SIG-M5 (cell line): ENCODE measurements around the gene NRAP.

Source experiments
- DNase-seq: peaks from one replicate; lab custom pipeline; 2025; lab: John Stamatoyannopoulos, UW

The NRAP gene, protein sequence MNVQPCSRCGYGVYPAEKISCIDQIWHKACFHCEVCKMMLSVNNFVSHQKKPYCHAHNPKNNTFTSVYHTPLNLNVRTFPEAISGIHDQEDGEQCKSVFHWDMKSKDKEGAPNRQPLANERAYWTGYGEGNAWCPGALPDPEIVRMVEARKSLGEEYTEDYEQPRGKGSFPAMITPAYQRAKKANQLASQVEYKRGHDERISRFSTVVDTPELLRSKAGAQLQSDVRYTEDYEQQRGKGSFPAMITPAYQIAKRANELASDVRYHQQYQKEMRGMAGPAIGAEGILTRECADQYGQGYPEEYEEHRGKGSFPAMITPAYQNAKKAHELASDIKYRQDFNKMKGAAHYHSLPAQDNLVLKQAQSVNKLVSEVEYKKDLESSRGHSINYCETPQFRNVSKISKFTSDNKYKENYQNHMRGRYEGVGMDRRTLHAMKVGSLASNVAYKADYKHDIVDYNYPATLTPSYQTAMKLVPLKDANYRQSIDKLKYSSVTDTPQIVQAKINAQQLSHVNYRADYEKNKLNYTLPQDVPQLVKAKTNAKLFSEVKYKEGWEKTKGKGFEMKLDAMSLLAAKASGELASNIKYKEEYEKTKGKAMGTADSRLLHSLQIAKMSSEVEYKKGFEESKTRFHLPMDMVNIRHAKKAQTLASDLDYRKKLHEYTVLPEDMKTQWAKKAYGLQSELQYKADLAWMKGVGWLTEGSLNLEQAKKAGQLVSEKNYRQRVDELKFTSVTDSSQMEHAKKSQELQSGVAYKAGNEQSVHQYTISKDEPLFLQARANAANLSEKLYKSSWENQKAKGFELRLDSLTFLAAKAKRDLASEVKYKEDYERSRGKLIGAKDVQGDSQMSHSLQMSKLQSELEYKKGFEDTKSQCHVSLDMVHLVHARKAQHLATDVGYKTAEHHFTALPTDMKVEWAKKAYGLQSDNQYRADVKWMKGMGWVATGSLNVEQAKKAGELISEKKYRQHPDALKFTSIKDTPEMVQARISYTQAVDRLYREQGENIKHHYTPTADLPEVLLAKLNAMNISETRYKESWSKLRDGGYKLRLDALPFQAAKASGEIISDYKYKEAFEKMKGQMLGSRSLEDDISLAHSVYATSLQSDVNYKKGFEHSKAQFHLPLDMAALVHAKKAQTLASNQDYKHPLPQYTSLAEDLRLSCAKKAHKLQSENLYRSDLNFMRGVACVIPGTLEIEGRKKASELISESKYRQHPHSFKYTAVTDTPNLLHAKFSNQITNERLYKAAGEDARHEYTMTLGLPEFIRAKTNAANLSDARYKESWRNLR (N-terminal part only)

GRCh38 chr10:113663908-113664307 lies at the start of gene NRAP:
TSS of gene NRAP (minus strand) at chr10:113664041. CDS start at chr10:113663882, 159 bp downstream.
- DNase-seq = no peak

DNA sequence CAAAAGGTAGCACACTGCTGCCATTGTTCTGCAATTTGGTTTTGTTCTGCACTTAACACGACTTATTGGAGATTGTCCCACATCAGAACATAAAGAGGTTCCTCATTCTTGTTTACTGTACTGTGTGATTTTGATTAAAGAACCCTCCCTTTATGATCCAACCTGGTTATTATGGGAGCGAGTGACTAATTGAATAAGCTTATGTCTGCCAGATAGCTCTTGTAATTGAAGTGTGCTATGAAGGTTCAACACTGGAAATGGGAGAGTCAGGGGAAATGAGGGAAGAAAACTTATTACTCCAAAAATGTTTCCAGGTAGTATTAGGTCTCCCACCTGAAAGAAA lies 49.8 kb upstream of the NRAP start:
- no peak for DNase-seq

DNA sequence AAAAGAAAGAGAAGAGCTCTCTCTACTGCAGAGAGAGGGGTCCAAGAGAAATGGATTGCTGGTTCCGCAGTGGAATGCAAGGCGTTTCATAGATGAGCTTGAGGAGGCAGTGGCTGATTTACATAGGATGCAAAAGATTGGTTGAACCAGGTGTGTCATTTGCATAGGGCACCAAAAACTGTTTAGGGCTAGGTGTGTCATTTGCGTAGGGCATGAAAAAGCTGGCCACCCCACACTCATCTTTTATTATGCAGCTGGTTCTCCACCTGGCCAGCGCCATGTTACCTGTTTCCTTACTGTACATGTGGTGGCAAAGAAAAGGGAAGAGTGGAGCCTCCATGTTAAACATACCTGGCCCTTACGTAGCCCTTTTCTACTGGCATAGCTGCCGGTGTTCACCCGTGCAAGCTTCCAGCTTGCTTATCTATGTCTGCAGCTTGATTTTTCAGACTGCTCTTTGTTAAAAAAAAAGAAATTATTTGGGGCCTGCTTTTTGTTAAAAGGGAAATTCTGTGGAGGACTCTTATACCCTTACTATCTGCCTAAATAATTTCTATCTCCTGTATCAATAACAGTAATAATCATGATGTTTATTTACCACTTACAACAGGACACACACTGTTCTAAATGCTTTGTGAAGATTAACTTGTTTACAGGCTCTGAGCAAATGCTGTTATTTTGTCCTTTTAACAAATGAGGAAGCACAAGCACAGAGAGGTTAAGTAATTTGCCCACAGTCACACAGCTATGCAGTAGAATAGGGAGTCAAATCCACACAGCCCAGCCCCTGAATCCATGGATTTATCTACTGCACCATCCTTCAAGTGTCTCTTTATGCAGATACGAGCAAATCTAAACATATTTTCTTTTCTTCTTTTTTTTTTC lies 49.2 kb upstream of the NRAP start:
- DNase-seq = no peak

DNA sequence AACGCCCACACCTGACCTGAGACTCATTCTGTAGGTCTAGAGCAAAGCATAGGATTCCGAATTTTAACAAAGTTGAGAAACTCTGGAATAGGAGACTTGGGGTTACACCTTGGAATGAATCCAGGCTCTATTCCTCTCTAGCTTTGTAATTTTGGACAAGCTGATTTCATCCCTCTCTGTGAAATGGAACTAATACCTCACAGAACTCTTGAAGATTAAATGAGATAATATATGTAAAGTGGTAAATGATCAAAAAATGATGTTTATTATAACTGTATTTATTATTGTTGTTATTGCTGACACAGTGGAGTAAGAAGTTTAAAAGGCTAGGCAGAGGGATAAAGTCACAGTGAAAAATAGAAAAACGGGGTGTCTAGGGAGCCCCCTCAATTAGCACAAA lies 48.2 kb upstream of the NRAP start:
- no peak for DNase-seq

DNA sequence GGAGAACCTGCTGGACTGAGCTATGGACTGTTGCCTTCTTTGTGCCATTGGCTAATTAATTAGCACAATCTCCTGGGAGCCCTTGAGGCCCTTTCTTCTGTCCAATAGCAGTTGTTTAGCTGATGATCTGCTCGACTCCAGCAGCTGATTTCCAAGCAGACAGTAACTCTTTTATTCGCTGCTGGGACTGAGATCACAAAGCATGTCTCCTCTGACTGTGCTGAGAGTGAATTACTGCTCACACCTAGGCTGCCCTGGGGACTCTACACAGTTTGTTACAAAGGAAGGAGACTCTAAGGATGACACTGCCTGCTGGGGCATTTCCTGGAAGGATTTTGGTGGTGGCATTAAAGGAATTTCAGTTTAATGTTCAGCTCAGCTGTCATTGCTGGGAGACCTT lies 47.3 kb upstream of the NRAP start:
- no peak for DNase-seq

- no peak for DNase-seq
These were observed 45.5 kb upstream of the NRAP start for GRCh38 chr10:113709221-113709838.

DNA sequence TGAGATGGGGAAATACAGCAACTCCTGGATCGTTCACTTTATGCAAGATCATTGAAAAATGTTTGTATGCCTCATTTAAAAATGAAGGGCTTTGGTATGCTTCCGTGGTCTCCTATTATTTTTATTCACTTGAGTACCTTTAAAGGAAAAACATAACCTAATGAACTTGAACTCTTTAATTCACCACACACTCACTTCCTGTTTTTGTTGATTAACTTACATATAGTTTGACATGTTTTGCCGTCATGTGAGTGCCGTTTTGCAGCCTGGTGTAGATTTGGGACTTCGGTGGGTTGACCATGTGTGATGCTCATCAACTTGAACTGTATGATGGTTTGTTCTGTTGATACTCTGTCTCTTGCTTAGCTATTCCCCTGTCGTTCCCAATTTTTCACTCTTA lies 44.8 kb upstream of the NRAP start:
- DNase-seq = no peak

DNA sequence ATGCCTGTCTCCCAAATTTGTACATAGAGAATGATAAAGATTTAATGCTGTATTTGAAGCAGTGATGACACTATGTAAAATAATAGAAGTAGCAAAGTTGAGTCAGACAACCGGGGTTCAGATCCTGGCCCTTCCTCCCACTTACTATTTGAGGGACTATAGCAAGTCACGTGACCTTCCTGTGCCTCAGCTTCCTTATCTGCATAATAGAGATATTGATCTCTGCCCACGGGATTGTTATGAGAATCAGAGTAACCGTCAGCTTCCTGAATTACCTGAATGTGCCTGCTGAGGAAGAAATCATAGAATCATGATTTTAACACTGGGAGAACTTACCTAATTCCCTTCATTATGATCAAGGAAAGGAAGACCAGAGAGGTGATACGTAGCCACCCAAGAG lies 42.8 kb upstream of the NRAP start:
- DNase-seq = no peak

- DNase-seq = no peak
These were observed 41.5 kb upstream of the NRAP start for GRCh38 chr10:113705344-113705652.

DNA sequence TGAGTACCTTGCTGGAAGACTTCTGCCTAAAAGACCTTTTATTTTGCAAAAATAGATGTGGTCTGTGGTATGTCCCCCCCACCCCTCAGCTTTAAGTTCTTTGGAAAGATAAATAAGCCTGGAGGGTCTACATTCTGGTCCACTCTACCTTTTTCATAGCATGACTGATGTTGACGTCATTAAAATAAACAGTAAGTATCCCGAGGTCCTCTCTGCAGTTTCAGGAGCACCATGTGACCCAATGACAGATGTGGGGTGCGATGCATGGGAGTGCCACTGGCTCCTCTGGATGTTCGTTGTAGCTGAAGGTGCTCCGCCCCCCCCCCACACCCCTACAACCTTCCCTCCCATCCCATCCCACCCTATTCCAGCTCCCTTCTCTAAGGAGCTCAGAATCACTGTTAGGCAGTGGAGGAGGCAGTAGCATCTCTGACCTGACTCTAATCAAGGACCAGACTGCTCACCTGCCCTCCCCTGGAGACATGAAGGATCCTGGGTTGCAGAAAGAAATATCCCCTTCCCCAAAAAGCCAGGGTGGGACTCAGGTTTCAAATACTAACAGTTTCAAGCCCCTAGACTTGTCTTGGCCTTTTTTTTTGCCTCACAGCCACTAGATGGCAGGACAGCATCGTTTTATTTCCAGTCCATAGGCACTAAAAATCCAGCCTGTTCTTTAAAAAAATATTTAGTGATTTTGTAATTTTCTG lies 40.9 kb upstream of the NRAP start:
- DNase-seq = no peak

DNA sequence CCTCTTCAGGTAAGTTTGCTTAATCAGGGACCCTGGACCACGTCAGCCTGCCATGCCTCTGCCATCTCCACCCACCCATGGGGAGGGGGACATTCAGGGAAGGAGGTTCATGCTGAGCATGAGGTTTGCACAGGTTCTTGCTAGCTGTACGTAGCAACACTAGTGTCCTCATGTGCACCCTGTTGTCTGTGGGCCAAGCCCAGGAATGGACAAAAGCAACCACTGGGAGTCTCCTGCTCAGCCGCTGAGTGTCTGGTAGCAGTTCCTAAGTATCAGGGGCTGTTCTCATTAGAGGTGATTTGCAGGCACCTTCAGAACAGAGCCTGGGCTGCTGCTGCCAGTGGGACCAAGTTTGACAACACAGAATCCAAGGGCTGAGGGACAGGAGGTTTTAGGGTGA lies 33.8 kb upstream of the NRAP start:
- no peak for DNase-seq

GRCh38 chr10:113695691-113696090 lies 31.9 kb upstream of the NRAP start:
- no peak for DNase-seq

DNA sequence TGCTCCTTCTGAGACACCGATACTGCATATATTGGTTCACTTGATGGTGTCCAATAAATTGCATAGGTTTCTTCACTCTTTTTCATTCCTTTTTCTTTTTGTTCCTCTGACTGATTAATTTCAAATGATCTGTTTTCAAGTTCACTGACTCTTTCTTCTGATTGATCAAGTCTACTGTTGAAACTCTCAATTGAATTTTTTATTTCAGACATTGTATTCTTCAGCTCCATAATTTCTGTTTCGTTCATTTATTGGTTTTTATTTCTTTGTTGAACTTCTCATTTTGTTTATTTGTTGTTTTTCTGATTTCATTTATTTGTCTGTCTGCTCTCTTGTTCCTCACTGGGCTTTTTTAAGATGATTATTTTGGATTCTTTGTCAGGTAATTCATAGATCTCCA lies 29.5 kb upstream of the NRAP start:
- no peak for DNase-seq

- DNase-seq = no peak
These were observed 28.4 kb upstream of the NRAP start for GRCh38 chr10:113692271-113692670.

- DNase-seq = no peak
These were observed 27.5 kb upstream of the NRAP start for GRCh38 chr10:113691381-113691780.

GRCh38 chr10:113690749-113691148 lies 26.9 kb upstream of the NRAP start:
- DNase-seq = no peak

DNA sequence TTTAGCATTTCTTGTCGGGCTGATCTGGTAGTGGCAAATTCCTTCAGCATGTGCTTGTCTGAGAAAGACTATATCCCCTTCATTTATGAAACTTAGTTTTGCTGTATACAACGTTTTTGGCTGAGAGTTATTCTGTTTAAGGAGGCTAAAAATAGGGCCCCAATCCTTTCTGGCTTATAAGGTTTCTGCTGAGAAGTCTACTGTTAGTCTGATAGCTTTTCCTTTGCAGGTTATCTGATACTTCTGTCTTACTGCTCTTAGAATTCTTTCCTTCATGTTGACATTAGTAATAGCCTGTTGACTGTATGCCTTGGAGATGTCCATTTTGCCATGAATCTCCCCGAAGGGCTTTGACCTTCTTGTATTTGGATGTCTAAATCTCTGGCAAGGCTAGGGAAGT lies 25.7 kb upstream of the NRAP start:
- DNase-seq = no peak

DNA sequence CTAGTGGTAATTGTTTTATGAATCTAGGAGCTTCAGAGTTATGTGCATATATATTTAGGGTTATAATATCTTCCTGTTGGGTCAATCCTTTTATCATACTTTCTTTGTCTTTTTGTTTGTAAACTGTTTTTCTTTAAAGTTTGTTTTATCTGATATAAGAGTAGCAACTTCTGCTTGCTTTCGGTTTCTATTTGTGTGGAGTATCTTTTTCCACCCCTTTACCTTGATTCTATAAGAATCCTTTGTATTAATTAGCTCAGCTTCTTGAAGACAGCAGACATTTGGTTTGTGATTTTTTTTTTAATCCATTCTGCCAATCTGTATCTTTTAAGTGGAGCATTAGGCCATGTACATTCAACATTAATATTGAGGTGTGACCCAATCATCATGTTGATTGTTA lies 25.2 kb upstream of the NRAP start:
- no peak for DNase-seq

- DNase-seq = no peak
These were observed 23.2 kb upstream of the NRAP start for GRCh38 chr10:113687037-113687436.

- DNase-seq = no peak
These were observed 22.2 kb upstream of the NRAP start for GRCh38 chr10:113686028-113686427.

DNA sequence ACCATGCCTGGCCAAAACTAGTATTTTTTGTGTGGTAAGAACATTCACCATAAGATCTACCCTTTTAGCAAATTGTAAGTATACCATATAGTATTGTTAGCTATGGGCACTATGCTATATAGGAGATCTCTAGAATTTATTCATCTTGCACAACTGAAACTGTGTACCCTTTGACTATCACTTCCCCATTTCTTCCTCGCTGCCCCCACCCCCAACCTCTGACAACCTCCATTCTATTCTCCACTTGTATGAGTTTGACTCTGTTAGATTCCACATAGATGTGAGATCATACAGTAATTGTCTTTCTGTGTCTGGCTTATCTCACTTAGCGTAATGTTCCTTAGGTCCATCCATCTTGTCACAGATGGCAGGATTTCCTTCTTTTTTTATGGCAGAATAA lies 19.5 kb upstream of the NRAP start:
- no peak for DNase-seq
